NCI-H460 (cell line): Measurements from ENCODE around the gene APBA1. TPM values are rescaled to one million over a fixed set of nuclear protein-coding genes. Genes with fewer than 3 reads are reported as not detected.
"Not testable (repeated sequence)": the region's sequence is repeated elsewhere in the genome, so short reads cannot be mapped to it uniquely, and the experiment has no call there.

Source experiments
- DNase-seq: peaks from one replicate; pipeline ENCODE4 v3.0.0-alpha.2; 2016; ENCODE audit warnings: low read depth; ENCODE audit errors: extremely low read depth
- total RNA-seq: library from RNA; depleted of rRNA; stranded (reverse); fragments of >200 nt; shearing (Covaris generic); gene quantifications from 2 replicates; pipeline ENCODE4 v1.2.3, GENCODE V29; 2014

Gene APBA1
- total RNA-seq, 1 experiment from 2014 or later = 0.05 TPM

DNA sequence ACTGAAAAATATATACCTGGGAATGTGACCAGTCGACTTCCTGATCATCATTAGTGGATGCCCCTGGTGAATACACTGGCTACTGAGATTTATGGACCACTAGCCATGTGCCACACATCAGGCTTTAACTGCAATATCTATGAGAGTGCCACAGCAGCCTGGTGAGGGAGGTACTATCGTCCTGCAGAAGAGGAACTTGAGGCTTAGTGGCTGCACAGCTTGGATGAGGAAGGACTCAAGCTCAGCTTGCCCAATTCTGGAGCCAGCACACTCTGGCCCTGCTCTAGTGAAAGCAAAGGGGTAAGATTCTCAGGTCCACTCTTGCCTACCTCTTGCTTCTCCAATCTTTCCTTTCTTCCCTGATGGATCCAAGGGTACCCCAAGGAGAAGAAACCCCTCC, 217.8 kb downstream of the APBA1 start:
- no peak for DNase-seq

DNA sequence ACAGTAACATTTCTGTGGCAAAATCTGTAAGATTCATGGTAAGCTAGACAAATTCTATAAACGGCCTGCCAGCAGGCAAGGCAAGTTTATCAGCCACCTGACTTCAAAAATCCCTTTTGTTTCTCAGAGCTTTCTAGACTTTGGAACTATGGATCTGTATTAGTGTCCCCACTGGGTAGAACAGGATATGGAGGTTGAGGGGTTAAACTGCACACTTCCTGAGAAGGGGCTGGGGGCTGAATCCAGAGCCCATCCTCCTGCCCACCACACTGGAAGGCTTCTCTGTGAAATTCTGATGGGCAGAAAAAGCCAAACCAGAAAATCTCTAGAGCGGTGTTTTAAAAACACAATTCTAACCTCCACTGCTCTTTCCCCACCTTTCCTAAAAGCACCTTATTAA, 218.4 kb downstream of the APBA1 start:
- DNase-seq = no peak

DNA sequence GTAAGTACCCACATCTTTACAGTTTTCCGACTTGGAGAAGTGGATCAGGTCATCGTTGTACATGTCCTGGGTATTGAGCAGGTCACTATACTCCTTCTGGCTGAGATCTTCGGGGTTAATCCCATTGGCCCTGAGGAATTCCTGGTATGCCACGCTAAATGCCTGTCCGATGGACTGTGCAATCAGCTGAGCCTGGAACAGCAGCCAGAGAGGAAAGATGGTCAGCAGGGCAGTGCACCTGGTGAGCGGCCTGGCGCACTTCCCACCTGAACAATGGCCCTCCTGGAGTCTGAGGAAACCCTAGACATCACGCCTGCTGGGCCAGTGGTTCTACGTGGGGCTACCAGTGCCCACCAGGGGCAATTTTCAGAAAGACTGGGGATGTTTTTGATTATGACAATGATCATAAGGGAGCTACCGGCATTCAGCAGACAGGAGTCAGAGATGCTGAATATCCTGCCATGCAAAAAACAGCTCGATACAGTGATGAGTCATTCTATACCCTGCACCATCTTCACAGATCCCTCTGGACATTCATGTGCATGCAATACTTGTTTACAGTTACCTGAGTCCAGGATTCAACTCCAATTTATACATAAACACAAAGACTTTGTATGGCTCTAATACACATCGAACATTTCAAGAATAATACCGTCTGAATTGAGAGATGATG, 219.9 kb downstream of the APBA1 start:
- no peak for DNase-seq

DNA sequence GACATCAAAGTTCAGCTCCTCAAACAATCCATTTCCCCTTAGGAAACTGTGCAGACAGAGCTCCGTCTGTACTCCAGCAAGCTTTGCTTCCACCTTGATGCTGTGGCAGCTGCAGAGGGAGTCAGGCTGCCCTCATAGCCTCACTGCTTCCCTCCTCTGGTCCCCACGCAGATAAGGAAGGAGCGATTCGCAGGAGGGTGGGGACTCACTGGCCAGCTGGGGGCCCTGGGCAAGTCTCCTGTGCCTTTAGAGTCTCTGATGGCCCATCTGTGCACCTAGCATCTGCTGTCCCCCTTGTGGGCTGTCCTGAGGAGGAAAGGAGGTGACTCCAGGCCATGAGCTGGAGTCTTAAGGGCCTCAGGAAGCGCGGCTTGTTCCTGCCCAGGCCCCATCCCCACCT, 225.7 kb downstream of the APBA1 start:
- no peak for DNase-seq

DNA sequence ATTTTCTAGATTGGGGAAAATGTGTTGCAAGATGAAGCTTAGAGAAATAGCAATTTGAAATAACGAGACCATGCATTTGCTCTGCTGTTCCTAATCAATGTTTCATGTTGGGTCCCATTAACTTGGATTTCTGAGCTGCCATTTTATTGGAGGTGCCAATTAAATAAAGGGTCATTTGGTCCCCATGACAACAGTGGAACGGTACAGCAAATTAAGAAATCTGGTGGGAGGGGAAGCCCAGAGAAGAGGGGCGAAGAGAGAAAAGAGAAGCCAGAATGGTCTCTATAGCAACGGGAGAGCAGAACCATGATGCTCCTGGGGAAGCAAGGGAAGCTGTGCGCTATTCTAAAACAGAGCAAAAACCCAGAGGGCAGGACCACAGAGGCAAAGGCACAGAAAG, 226.9 kb downstream of the APBA1 start:
- no peak for DNase-seq

DNA sequence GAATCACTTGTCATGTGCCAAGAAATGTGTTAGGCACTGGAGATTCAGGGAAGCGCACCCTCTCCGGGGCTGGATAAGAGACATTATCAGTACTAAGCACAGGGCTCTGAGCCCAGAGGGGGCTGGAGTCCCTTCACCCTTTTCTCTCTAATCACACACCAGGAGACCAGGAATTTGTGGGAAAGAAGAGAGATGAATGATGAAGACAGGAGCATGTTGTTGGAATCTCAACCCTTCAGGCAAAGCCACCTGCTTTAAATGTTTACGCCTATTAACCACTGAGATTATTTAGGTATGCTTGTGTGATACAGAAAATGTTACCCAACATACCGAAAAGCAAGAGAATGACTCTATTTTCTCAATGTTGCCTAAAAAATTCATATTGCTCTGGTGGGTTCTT, 227.4 kb downstream of the APBA1 start:
- DNase-seq = no peak

DNA sequence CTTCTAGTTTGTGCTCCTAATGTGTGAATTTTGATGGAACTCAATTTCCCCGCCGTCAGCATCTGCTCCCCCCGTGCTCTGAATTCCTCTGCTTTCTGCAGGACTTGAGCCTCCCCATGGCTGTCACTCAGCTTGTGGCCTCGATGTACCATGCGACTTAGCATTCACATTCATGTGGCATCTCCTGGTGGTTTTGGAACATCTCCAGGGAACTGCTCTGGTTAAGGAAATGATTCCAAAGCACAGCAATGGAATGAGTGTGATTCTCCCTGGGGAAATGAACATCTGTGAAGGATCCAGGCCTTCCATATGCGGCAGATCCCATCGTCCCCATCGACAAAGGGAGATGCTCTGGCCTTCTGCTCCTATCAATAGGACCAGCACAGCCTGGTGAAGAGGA, 228.2 kb downstream of the APBA1 start:
- no peak for DNase-seq

DNA sequence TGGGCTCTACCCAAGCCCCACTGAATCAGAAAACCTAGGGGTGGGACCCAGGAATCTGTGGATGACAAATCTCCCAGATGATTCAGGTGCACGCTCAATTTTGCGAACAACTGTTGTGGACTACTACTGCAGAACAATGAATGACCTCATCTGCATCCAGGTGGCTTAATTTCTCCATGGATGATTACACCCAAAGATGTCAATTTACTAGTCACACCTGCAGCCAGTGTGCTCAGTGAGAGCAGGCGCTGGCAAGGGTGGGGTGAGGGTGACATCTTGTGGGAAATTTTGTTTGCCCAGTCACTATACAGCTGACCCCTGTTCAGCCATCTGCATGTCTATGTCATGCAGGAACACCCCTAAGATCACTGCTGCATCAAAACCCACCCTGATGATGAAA, 229.0 kb downstream of the APBA1 start:
- no peak for DNase-seq

DNA sequence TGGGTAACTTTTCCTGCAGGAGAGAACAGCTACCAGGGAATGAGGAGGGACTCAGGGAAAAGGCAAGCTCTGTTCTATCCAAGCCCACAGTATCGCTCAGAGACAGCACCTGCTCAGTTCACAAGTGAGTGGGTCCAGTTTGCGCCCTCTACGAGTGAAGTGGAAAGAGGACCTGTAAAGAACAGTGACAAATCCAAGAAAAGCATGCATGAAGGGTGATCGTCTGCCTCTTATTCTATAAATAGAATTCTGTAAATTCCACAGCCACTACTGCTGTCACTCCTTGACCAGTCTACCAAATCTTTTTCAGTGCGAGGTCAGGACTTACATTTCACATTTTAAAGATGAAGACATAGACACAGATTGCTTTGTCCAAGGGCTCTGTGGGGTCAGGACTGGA, 229.7 kb downstream of the APBA1 start:
- no peak for DNase-seq

DNA sequence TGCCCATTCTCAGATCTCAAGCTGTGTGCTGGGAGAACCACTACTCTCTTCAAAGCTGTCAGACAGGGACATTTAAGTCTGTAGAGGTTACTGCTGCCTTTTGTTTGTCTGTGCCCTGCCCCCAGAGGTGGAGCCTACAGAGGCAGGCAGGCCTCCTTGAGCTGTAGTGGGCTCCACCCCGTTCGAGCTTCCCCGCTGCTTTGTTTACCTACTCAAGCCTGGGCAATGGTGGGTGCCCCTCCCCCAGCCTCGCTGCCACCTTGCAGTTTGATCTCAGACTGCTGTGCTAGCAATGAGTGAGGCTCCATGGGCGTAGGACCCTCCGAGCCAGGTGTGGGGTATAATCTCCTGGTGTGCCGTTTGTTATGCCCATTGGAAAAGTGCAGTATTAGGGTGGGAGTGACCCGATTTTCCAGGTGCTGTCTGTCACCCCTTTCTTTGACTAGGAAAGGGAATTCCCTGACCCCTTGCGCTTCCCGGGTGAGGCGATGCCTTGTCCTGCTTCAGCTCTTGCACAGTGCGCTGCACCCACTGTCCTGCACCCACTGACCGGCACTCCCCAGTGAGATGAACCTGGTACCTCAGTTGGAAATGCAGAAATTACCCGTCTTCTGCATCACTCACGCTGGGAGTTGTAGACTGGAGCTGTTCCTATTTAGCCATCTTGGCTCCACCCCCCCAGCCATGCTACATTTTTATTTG, 231.8 kb downstream of the APBA1 start:
- DNase-seq = not testable (repeated sequence)

DNA sequence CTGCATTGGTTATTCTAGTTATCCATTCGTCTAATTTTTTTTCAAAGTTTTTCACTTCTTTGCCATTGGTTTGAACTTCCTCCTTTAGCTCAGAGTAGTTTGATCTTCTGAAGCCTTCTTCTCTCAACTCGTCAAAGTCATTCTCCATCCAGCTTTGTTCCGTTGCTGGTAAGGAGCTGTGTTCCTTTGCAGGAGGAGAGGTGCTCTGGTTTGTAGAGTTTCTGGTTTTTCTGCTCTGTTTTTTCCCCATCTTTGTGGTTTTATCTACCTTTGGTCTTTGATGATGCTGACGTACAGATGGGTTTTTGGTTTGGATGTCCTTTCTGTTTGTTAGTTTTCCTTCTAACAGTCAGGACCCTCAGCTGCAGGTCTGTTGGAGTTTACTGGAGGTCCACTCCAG, 232.5 kb downstream of the APBA1 start:
- not testable (repeated sequence) for DNase-seq

DNA sequence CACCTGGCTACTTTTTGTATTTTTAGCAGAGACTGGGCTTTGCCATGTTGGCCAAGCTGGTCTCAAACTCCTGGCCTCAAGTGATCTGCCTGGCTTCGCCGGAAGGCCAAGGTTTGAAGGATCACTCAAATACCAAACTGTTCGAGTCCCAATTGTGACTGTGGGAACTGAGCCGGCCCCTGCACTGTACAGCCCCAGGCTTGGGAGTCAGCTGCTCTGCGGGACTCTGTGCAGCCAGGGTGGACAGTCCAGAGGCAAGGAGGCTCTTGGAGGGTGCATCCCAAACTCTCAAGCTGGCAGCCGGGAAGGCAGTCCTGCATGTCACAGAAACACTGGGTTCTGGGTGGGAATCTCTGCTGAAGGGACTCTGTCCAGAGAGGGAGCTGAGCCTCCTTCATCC, 238.2 kb downstream of the APBA1 start:
- no peak for DNase-seq

DNA sequence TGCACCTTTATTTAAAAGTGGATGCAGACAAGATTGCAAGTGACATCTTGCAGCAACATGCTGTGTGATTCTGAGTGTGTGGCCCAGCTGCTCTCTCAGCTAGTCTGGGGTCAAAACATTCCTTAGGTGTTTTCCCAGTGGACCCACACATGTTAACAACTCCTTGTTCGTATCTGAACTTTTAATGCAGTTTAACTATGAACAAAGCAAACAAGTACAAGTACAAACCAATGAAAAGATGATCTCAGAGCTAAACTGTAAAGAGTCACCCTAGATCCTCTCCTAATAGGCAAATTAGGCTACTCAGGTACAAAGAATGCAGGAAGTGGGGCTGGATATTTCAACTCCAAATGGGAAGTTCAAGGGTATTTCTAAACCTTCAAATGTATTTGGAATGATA, 238.8 kb downstream of the APBA1 start:
- no peak for DNase-seq

DNA sequence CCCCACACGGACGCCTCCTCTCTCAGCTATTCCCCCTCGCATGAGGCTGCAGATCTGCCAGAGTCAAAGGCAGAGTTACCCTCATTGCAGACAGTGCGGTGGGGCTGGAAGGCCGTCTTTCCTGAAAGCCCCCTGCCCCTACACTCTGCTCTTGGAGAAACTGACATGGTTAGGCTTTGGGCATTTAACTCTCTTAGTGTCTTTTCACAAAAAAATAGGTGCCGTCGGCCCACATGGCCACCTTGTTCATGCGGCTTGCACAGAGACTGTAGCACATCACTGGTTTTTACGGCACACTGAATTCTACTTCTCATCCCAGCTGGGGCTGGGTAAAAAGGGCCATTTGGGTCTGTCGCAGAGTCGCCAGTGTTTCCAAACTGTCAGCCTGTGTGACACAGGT, 239.5 kb downstream of the APBA1 start:
- no peak for DNase-seq

DNA sequence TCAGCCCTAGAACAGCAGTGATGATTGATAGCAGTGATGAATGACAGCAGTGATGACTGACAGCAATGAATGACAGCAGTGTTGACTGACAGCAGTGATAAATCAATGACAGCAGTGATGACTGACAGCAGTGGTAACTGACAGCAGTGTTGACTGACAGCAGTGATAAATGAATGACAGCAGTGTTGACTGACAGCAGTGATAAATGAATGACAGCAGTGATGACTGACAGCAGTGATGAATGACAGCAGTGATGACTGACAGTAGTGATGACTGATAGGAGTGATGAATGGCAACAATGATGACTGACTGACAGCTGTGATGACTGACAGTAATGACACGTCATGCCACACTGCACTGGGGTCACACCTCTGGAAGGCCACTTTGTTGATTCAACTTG, 240.4 kb downstream of the APBA1 start:
- DNase-seq = no peak

DNA sequence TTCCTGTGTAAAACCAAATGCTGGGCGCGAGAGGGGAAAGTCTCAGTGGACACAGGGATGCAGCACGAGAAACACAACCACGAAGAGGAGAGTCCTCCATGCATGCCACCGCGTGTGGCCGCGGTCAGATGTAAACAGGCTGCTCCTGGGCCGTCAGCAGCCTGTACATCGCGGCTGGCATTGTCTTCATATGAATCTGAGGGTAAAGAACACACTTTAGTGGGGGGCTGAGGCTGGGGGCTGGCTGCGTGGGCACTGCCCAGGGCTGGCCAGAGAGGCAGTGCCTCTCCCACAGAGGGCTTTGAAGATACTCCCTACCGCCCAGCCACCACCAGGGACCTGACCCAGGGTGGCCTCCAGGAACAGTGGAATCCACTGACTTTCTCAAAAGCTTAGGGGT, 241.0 kb downstream of the APBA1 start:
- DNase-seq = no peak

DNA sequence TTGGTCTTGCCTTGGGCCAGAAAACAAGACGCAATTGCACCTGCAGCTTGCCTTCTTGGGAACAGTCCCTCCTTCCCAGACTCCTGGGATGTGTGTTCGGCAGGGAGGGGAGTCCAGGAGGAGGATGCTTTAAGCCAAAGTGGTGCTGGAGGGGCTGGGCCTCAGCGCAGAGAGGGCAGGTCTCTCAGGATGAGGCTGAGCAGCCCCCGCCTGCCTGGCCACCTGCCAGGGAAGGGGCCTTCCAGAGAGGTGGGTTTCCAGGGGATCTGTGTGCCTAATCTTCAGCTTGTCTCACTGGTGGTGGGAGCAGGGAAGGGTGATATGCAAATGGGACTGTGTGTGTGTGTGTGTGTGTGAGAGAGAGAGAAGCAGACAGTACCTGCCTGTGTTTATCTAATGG, 242.0 kb downstream of the APBA1 start:
- DNase-seq = no peak

DNA sequence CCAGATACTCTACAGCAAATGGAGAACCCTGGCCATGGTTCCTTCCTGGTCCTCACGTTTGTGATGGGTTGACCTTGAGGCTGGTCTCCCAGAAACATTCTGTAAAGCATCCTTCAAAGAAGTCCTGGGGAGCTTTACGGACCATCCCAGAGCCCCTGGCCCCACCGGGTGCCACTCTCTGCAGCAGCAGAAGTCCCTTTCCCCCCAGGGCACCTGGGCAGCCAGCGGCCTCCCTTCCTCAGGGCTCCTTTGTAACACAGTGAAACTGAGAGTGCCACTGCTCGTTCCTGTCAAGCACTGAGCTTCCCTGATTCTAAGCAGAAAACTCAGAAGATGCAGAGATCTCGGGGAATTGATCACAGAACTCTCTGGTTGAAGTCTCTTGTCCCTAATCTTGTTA, 242.9 kb downstream of the APBA1 start:
- DNase-seq = no peak

DNA sequence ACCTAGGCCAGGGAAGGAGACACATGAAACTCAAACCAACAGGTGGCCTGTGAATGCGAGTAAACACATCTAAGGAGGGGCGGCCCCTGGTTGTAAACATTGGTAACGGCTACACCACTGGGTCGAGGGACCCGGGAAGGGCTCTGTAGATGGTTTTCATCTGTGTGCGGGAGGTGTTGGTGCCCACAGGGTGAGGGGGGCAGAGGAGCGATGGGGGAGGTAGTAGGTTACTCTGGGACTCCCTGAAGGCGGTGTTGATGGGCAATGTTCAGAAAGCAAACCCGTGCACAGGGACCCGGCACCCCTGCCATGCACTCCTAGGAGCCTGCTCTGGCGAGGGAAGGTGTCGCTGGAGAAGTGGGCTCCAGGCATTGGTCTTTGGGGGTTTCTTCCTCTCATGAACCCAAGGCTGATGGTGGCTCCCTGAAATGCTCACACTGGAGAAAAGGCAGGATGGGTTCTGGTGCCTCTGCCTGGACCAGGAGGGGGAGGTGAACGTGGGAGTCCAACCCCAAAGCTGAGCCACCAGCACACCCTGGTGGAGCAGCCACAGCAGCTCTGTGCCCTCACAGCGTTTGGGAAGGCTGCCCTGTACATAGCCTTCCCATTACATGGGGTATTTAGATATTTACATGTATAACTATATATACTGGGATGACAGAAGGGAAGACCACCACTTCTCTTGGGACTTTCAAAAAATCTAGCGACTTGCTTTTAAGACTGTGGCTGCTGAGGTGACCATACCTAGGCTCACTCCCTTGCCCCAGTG, 244.0 kb downstream of the APBA1 start:
- DNase-seq = no peak

DNA sequence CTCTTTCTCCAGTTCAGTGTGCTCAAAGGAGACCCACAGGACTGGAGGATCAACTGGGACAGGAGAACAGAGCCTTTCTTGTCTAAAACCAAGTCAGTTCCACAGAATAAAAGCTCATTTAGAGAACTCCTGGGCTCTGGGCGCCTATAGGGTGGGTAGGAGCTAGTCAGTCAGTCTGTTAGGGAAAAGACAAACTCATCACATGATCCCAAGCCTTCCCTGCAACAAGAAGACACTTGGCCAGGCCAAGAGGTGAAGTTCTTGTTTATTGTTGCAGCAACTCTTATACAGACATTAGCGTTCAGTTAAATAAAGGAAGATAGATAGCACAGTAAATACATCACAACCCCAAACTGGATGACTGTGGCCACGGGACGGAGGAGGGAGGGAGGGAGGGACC, 244.9 kb downstream of the APBA1 start:
- DNase-seq = no peak

DNA sequence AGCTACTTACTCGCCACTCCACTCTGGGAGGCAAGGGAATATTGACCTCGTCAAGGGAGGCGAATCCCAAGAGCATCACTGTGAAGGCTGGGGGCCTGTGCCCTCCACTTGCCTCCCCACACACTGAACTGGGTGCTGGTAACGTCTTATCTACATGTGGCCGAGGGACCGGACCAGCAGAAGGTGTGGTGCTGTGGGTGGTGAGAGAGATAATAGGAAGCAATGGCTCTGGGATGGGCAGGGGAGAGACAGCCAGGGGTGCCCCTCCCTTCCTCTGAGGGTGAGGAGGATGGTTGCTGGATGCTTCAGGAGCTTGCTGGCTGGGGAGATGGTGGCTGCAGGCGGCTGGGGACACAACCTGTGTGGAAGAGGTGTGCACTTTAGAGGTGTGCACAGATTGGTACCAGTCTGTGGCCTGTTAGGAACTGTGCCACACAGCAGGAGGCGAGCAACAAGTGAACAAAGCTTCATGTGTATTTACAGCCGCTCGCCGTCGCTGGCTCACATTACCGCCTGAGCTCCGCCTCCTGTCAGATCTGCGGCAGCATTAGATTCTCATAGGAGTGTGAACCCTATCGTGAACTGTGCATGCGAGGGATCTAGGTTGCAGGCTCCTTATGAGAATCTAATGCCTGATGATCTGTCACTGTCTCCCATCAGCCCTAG, 246.9 kb downstream of the APBA1 start:
- DNase-seq = no peak
